NCI-H128 (cell line): ENCODE data around the gene CNTNAP5.

Experiments
- DNase-seq: peaks from one replicate; lab custom pipeline; 2025; ENCODE audit not compliant: unreplicated experiment; lab: John Stamatoyannopoulos, UW

CNTNAP5 gene

DNA sequence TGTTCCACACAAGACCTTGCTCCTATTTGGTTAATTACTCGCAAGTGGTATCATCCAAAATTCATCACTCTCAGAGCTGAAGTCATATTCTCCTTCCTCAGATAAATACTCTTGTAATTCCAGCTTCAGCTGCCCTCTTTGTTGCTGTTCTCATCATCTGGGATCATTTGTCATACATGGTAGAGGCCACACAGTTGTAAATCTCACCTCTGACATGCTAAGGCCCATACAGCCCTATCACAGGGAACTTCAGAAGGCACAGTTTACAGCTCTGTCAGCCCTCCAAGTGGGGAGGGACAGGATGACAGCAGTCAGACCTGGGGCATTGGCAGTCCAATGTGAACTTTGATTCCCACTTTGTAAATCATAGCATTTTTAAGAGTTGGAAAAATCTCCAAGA lies 399.0 kb downstream of the CNTNAP5 start:
- DNase-seq: no peak

DNA sequence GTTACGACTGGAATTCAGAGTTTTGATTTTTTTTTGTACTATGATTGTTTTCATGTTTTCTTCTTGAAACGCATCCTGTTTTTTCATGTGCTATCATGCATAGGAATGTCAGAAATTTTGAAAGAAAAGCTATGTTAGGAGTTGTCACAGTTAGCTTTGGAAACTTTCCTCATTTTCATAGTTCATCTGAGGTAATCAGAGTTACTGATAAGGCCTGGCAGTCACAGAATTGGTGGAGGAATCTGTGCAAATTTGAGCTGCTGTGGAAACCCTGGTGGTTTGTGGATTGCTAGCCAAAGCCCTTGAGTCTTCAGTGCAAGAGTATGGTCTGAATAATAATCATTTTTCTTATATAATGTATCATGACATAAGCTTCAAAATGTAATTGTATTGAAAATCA lies 401.0 kb downstream of the CNTNAP5 start:
- no peak for DNase-seq

DNA sequence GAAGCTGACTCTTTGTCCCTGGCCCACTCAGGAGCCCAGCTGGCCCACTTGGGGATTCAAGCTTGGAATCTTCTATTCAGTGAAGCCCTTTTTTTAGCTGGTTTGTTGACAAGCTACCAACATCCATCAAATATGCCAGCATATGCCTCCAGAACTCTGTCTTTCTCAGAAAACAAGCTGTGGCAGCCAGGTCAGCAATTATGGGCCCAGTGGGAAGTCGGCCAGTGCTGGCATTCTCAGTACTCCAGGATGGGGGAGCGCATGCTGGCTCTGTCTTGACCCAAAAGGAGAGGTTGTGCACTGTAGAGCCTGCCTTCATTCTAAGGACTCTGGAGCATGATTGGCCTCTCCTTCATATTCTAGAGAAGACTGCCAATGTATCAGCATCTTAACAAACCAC lies 401.5 kb downstream of the CNTNAP5 start:
- DNase-seq: no peak

DNA sequence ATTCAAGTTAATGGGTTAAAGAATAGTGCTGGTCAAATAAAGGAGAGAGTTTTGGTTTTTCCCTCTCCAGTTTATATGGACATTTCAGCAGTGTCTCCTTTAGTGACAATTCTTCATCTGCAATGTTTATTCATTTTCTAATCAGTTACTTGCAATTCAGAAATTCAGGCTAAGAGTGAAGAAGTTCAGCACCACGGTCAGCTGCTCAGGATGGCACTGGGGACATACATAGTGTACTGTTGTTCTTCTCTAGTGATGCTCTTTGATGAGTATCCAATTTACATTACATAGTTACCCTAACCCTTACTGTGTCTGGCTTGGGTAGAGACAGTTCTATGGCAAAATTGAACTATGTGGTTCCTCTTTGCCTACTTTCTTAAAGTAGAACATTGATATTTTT lies 412.7 kb downstream of the CNTNAP5 start:
- DNase-seq: no peak

DNA sequence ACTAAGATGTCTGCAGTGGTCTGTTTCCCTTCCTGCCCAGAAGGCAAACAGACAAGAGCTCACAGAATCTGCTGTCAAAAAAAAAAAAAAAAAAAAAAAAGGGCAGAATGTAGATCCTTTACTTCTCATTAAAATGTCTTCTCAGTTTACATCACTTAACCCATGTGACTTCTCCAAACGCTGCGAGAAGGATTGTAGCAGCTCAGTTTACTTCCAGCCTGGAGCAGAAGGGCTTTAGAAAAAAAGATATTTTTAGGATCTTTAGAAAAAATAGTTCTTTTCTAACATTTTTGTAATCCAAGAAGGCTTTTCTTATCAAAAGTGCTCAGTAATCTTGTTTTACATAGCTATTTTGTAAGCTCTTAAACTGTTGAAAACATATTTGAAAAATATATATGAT lies 425.4 kb downstream of the CNTNAP5 start:
- DNase-seq: no peak

DNA sequence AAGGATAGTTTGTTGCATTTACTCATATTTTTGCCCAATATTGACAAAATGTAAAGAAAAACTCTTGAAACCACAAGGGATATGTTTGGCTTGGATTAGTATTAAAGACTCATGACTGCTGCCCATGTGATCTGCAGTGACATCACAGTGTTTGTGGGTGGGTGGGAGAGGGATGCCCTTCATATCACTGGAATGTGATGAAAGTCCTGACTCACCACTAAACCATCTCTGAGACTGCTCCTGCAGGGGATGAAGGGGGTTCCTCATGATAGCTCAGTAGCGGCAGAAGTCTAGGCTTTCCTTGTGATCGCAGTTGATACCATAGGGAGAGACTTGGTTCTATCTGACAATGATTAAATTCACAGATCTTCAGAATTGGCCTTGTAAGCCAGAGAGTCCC lies 451.2 kb downstream of the CNTNAP5 start:
- DNase-seq: no peak

DNA sequence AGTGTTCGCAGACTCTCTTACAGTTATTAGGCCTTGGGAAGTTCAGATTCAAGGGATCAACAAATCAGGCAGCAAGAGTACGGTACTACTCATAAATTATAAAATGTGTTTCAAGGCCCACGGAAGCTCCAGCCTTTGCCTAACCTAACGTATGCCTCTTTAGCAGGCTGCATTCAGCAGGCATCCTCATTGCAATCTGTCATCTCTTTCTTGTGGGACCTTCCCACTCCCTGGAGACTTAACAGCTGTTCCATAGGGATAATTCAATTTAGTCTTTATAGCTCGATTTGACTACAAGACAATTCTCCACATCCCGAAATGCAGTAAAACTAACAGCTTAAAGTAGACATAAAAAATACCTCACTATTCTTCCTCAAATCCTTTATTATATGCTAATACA lies 453.7 kb downstream of the CNTNAP5 start:
- no peak for DNase-seq

DNA sequence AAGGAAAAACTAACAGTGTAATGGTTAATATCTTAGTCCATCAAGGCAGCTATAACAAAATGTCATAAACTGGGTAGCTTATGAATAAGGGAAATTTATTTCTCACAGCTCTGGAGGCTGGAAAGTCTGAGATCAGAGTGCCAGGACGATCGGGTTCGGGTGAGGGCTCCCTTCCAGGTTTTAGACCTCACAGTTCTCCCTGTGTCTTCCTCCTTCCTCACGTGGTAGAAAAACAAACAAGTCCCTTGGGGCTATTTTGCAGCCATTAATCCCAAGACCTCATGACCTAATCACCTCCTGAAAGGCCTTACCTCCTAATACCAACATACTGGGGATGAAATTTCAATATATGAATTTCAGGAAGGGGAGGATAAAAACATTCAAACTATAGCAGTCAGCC lies 455.9 kb downstream of the CNTNAP5 start:
- DNase-seq: no peak

DNA sequence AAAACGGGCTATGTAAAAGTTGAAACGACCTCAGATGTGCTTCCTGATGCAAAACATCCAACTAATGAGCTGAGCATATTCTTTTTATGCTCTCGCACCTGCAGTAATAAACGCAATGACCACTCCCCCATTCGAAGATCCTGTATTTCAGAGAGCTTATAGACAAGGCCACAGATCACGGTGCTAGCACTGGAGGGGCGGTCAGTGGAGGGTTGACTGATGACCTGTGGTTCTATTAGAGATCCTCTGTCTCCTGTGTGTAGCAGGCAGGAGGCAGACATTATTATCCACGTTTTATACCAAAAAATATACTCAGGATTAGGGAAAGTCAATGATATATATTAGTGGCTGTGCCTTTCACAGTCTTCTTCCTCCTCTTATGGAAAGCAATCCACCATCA lies 457.0 kb downstream of the CNTNAP5 start:
- DNase-seq: no peak

DNA sequence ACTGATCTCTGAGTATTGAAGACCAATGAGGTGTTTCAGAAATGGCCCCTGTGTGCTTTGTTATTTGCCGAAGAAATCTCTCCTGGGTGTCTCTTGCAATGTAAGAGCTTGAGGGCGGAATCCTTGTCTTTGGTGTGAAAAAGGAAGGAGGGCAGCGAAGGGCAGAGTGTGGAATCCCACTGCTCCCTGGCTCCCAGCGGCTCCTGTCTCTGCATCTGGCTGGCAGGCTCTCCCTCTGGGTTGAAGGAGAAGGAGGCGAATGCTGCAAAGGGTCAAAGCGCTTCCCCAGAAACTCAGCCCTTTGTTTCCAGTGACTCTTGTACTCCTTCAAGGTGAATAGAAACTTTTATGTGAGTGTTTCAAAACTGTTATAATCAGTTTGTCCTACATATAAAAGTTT lies 457.5 kb downstream of the CNTNAP5 start:
- DNase-seq: no peak

DNA sequence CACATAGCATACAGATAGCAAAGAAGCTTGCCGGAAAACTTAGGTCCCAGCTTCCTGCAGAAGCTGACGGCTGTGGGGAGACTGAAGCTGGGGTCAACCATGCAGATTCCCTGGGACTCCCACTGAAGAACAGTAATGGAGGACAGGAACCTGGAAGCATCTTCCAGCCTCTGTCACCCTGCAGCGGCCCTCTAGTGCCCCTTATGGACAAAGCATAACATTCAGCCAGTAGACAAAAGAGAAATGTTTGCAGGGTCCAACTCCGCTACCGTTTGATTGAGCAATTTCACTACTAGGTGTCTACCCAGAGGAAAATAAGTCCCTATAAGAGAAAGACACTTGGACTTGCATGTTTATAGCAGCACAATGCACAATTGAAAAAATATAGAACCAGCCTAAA lies 460.6 kb downstream of the CNTNAP5 start:
- no peak for DNase-seq

DNA sequence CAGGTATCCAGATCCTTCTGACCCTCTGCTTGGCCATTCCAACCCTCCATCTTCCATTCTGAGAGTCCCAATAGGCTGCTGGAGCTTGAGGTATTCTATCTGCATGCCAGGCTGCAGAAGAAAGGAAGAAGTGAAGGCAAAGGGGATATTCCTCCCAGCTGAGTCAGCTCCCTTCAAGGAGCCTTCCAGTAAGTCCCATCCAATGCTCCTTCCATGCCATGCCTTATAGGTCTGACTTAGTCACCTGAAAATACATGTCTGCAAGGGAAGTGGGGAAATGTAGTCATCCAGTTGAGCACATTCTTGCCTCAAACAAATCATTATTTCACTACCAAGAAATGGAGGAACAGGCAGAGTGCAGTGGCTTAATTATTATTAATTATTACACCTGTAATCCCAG lies 464.6 kb downstream of the CNTNAP5 start:
- no peak for DNase-seq

DNA sequence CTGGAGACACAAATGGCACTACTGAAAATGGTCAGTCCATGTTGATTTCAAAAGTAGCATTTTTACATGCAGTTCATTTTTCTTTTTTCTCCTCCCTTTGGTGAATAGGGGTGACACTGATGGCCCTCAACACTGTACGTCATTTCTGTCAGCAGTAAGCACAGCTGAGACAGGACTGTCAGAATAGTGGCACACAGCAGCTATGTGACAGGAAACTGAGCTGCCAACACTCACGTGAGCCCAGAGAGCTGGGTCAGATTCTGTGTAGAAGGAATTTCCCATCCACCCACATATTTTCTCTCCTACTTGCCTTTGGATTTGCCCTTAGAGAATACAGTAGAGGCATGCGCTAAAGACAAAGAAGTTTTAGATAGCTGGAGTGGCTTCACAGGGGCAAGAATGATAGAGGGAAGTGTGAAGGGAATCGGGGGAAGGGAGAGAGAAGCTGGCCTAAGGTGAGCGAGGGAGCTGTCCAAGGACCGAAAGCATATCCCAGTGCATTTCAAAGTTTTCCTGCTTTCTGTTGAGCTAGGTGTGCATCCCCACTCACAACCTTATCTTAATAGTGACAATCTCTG lies 476.6 kb downstream of the CNTNAP5 start:
- no peak for DNase-seq

DNA sequence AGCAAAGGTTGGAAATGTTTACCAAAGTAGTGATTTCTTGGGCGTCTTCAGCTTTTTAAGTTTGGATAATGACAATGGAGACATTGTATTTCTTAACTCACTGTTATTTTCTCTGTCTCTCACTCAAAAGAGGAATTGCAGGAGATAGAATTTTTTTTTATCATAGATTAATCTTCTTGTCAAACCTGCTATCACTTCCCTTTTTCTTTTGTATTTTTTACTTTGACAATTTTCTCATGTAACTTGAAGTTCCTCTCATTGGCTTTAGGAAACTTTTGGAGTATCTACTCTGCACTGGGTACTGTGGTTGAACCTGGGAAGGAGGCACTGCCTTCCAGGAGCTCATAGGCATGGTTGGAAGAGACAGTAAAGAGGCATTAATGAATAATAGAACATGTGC lies 489.1 kb downstream of the CNTNAP5 start:
- no peak for DNase-seq

DNA sequence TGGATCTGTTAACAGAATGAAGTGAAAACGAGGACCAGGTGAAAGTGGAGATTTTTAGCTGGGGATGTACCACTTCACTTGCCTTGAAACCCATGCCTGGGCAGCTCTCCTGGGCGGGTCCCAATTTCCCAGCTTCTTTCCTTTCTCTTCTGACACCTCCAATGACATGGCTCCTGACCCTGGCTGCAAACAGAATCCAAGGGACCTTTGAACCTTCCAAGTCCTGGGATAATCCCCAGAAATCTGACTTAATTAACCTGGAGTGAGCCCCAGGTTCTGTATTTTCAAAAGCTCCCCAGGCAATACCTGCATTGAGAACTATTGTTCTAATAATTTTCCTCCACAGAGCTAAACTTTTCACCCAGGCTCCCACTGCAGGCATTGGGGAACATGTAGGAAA lies 495.9 kb downstream of the CNTNAP5 start:
- no peak for DNase-seq

DNA sequence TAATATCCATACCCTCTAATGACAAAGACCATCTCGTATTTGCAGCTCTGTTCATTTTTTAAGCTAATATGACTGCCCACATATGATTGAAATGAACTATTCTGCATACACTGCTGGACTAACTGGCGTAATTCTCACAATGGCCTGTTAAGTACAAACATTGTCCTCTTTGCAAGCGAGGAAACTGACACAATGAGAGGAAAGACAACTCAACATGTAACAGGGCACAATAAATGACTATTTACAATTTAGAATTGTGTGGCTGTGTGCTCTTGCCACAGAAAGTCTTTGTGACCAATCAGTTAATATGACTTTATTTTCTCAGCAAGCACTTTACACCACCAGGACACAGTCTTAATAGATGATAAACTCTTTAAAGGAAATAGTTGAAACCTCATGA lies 498.0 kb downstream of the CNTNAP5 start:
- DNase-seq: no peak

DNA sequence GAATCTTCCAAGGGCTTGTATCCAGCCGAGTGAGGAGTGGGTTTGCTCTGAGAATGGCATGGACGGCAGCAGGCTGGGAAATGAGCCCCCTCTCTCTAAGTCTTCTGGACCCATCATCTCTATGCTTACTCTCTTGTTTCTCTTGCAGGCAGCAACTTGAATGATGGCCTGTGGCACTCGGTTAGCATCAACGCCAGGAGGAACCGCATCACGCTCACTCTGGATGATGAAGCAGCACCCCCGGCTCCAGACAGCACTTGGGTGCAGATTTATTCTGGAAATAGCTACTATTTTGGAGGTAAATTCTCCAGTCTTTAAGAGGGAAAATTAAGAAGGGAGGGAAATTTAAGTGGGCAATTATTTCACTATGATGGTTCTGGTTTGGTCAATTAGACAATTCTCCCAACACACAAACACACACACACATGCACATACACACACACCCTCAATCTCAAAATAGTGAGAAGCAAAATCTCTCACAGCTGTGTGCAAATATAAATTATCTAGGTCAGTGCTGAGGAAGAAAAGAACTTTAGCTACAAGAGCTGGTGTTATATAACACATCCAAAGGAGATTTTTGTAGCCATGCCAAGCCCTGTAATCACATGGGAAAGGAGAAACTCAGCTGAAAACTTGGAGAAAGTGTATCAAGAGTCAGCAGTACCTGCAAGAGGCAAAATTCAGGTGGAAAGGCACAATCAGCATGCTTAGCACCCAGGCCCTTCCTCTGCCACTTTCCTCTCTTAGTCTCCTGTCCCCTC lies 499.2 kb downstream of the CNTNAP5 start:
- no peak for DNase-seq

DNA sequence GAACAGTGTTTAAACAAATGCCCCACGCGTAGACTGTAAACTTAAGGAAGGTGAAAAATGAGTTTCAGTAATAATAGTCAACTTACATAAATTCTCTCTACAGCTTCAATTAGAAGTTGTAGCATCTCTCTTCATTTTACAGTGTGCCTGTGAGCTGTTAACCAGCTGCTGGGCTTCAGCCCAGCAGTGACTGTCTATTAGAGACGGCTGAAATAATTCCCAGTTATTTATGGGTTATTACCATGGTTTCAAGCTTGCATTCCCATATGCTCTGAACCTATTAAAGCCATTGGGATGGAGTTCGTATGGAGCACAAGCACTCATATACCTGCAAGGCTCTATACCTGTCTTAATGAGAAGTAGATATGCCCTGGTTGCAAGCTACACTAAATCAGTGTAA lies 501.1 kb downstream of the CNTNAP5 start:
- DNase-seq: no peak

DNA sequence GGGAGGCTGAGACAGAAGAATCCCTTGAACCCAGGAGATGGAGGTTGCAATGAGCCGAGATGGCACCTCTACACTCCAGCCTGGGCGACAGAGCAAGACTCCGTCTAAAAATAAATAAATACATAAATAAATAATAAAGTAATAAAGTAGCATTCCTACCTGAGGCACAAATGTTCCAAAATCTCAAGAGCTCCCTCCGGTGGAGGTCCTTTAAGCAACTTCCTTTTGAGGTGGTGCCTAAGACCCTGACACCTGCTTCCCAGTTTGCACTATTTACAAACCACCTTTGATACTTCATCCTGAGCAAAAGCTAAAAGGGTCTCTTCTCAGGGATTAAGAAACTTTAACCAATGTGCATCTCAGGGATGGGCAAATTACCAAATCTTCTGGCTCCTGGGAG lies 505.1 kb downstream of the CNTNAP5 start:
- DNase-seq: no peak

DNA sequence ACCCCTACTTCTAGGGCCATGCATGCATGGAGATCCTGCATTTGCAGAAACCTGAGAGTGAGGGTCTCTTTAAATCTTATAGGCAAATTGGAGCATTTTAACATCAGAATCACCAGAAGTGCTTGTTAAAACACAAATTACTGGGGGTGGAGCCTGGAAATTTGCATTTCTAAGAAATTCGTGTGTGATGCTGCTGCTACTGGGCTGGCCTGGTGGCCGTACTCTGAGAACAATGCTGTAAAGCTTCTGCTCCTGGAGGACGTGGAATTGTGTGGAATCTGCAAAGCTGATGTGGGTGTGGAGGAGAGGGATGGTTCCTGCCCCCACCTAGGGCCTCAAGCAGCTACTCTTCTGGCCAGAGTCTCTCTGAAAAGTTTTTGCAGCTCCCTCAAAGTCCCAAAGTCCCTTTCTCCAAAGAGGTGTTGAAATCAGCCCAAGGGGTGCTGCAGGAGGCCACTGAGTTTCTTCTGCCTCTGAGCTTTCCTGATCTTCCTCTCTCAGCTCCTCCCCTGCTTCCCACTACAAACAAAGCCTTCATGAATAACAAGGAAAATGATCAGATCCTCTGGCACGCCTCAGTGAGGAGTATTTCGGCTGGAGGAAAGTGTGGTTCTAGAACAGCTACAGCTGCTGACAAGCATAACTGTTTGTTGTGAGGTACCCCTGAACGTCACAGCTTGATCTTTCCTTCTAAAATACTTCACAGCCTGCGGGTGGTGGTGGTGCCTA lies 508.3 kb downstream of the CNTNAP5 start:
- no peak for DNase-seq

DNA sequence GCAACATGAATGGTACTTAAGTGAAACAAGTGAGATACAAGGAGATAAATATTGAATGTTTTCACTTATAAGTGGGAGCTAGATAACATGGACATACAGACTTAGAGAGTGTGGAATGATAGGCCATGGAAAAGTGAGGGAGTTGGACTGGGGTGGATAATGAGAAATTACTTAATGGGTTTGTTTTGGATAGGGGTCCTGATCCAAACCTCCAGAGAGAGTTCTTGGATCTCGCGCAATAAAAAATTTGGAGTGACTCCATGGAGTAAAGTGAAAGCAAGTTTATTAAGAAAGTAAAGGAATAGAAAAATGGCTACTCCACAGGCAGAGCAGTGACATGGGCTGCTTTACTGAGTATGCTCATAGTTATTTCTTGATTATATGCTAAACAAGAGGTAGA lies 508.9 kb downstream of the CNTNAP5 start:
- DNase-seq: no peak

DNA sequence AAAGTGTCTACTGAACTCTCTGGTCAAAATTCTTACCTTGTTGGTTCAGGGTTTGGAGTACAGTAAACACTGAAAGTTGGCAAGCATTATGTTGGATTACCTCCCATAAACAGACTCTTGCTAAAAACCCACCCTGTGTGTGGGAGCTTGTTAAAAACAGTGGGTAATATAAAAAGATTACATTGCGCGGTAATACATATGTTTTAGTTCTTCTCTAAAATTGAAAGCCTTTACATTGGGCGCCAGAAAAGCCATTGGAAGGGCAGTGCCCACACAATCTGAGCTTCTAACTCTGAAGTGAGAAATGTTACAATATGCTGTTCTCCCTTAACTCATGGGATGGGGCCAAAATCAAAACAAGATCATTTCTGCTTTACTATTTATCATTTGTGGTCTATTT lies 510.7 kb downstream of the CNTNAP5 start:
- DNase-seq: no peak
